Gastroesophageal sphincter (tissue), 3 donors: ENCODE measurements around the gene CHRNA4.

ENCODE experiments used
- CTCF ChIP-seq, 4 experiments: fragments of 200-600 bp in 2 of 4; fragments of 450-650 bp in 2 of 4; sonication (generic) in 1 of 4; IDR thresholded peaks; one replicate each; pipeline ENCODE4 v1.5.1; 2017 to 2019; ENCODE audit warnings: antibody characterized with exemption in 4 of 4, mild to moderate bottlenecking in 2 of 4, moderate library complexity in 2 of 4
- EP300 ChIP-seq: sonication (generic); formaldehyde crosslinking; IDR thresholded peaks from one replicate; pipeline ENCODE4 v1.6.1; 2017; ENCODE audit warnings: antibody characterized with exemption, mild to moderate bottlenecking

GRCh38 chr20:63308218-63308911 lies 52.8 kb downstream of the CHRNA4 start:
- no peak for TF ChIP-seq EP300
- no peak for TF ChIP-seq CTCF (IDR thresholded peaks at IDR 0.05)
